ENCODE measurements around the gene SMARCC2.
A peak's percentile ranks its signal among the peaks of the same experiment; 100 is the strongest.
"Not testable (repeated sequence)": the region's sequence is repeated elsewhere in the genome, so short reads cannot be mapped to it uniquely, and the experiment has no call there.

SMARCC2 gene

DNA sequence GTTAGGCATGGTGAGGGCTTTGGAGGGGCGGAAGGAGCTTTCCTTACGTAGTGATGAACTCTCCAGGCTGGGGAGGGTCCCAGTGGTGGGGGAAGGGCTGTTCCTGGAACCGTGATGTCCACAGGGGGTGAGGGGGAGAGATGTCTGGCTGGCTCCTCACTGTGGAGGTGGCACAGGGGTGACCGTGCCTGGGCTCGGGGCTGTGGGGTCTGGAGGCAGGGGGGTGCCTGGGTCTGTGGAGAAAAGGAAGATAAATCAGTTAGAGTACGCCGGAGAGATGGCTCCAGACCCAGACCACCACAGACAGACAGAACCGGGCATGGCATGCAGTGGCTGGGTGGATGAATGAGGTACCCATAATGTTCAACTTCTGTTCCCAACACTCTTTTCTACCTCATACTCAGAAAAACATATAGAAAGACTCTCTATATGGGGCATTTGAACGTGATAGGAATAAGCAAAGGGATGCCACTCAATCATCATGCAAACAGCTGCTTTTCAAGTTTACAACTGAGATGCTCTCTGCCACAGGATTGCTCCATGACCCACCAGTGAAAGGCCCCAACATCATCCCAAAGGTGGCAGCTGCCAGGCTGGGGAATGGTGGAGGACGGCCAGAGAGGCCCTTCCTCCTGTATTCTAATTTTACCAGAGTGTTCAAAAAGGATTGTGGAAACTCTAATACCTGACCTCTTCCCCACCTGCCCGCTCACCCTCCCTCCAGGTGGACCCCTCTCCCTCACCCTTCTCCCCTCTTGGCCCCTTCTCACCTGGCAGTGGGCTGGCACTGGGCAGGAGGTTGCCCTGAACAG, 25.5 kb downstream of the SMARCC2 start:
- no peak for DNase-seq (ENCODE audit: low read depth in 2 of 2)

DNA sequence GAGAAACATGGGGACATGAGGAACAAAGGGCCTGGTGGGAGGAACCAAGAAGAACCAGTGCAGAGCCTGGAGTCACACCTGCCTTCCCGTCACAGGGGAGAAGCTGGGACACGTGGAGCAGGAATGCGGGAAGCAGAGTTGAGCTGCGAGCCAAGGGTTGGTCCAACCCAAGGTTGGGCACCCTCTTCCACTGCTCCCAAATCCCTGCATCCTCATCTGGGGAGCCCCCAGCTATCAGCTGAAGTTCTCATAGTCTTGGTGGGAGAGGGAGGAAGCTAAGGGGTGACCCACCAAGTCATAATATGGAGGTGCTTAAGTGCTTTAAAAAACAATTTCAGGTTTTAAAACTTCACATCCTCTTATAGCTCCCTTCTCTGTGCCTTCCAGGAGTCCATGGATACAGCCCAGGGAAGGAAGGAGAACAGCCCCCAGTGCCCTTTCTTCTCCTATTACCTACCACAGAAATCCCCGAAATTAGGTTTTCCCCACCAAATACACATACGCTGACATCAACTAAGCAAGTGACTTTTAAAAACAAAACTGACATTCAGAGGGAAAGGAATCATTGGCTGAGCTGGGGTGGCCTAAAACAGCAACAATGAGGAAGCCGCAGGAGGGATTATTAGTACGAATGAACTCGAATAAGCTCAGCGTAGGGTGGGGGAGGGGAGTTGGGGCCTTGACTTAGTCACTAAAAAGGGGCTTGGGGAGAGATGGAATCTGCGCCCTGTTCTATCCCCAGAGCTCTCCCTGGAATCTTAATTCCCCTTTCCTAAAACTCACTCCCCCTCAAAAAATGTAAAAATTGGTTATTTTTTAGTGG, 26.6 kb downstream of the SMARCC2 start:
- DNase-seq (ENCODE audit: low read depth in 2 of 2) = no peak

DNA sequence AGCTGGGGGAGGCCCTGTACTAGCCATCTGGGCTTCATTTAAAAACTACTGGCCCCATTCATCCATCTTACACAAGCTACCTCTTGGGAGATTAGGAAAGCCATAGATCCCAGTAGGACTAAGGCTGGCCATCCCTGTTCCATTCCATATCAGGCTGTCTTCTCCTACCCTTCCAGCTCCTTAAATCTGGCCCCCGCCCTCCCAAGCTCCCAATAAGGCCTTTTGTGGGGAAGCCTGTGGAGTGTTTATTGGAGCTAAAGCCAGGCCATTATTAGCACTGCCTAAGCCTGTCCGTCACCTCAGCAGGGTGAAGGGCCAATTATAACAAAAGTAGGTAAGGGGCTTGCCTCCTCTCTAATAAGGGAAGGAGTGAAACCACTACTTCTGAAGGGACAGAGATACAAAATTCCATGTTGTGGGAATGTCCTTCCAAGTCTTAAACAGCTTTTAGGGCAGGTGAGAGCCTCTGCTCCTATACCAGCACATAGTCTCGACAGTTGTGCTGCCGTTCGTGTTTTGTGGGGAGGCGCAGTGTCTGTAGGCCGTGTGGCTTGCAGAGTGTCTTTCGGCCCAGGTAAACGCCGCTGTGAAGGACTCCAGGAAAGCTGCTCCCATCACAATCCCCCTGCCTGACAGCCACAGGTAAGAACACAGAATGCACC, 27.5 kb downstream of the SMARCC2 start:
- no peak for DNase-seq (ENCODE audit: low read depth in 2 of 2)

DNA sequence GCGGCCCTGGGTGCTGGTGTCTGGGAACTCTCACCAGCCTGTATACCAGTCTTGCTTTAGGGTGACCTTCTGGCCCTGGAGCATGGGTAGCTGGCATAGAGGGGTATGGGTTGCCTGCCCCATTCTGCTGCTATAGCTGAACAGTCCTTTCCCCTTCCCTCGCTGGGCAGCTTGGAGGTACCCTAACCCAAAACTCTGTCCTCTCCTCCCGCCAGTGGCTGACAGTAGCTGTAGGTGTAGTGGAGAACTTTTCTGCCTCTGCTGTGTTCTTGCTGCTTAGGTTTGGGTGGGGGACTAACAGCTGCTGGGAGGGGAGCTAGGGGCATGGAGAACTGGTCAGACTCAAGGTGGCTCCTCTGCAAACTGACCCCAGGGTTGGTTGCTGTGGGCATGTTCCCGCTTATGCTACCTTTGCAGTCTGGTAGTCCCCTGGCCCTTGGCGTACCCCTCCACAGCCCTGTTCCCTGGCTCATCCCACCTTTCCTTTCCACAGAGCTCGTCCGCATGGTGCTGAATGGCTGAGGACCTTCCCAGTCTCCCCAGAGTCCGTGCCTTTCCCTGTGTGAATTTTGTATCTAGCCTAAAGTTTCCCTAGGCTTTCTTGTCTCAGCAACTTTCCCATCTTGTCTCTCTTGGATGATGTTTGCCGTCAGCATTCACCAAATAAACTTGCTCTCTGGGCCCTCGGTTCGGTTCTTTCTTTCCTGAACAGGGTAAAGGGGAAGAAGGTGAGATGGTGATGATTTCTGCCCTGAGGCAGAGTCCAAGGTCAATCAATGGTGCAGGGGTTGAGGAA, 28.2 kb downstream of the SMARCC2 start:
- DNase-seq (ENCODE audit: low read depth in 2 of 2) = no peak

DNA sequence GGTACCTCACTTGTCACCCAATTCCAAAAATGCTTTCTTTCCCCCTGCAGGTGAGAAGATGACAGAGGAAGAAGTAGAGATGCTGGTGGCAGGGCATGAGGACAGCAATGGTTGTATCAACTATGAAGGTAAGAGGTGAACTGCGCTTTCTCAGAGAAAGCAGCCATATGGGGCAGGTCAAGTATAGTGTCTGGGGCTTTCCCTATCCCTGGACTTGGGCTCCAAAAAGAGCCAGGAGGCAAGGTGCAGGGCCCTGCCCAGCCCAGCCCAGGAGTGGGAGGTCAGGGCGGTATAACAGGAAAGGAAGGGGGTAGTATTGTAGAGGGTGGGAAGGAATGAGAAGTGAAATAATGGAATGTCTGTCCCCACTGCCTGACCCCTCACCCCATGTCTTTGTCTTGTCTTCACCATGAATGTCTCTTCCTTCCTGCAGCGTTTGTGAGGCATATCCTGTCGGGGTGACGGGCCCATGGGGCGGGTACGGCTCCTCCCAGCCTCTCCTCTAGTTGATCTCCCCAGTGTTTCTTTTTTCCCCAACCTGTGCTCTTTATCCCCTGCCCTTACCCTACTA, 29.0 kb downstream of the SMARCC2 start:
- DNase-seq (ENCODE audit: low read depth in 2 of 2) = peak; percentile 27 to 36

DNA sequence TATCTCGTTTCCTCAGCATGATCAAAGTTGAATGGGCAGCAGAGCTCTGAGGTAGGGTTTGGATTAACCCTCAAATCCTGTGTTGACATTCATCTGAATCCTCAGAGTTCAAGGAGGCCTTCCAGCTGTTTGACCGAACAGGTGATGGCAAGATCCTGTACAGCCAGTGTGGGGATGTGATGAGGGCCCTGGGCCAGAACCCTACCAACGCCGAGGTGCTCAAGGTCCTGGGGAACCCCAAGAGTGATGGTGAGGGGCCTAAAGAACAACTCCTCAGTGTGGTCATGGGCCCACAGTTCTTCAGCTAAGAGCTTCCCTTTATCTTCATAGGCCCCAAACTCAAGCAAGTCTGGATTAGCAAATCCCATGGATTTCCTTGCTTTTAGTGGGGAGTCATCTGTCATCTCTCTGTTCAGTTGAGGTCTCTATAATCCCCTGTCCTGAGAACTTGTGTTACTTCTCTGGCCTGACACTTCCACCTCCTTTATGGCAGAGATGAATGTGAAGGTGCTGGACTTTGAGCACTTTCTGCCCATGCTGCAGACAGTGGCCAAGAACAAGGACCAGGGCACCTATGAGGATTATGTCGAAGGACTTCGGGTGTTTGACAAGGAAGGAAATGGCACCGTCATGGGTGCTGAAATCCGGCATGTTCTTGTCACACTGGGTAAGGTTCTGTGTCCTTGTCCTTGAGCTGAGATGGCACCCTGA, 29.6 kb downstream of the SMARCC2 start:
- DNase-seq (ENCODE audit: low read depth in 2 of 2) = no peak

DNA sequence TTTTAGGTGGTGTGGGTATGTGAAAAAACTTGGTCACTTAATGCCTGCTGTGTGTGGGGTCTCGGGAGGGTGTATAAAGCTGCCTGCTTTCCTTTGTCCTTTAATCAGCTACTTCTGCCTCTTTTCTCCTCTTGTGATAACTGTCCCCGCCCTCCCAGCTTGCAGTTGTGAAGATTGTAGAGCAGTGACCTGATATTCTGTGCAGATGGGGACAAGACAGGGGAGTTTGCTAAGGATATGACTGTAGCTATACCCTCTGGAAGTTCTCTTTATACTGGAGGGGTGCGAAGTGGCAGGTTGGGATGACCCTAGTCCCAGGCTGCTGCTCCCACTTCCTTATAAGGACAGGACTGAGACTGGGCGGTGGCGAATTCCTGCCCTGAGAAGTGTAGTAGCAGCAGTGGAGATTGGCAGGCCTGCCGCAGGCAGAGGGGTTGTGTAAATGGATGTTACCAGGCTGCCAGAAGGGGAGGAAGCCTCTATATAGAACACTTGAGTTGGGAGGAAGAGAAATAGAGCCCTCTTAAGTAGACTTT, 30.3 kb downstream of the SMARCC2 start:
- DNase-seq (ENCODE audit: low read depth in 2 of 2) = no peak

DNA sequence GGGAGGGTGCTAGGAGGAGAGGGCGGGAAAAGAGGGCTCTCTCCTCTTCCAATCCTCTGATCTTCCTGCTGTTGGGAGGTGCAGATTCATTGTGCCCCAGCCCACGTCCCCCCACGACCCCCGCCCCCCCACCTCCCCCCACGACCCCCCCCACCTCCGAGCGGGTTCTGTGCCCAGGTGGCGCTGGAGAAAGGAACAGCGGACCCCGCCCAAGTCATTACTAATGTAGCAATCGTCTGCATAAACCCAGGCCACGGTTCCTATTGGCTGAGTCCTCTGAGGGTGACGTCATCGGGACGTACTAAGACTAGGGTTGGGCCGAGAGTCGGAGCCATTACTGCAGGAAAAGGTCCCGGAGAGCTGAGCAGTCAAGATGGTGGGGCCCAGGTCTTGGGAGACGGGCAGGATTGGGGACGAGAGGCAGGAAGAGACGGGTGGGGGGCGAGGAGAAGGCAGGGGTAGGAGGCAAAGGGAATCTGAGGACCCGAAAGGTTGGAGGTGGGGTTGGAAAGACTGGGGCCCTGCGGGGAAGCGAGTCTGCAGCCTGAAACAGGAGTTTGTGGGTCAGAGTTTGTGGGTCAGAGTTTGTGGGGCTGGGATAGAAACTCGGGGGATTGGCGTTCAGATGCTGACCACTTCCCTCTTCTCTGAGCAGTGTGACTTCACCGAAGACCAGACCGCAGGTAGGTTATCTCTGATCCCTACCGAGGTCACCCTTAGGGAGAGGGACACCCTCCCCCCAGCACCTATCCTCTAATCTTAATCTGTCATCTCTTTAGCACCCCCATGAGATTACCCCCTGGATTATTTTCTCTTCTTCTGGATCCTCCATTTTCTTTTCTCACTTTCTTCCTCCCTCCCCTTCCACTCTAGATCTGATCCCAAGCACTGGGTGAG, 31.0 kb downstream of the SMARCC2 start, which contains the start of gene MYL6:
MYL6 (plus strand) TSS at position 331 of the 897 bp plus-strand sequence; CDS start at position 374, 43 bp downstream.
- peak; percentile 78 to 85 for DNase-seq (ENCODE audit: low read depth in 2 of 2)

DNA sequence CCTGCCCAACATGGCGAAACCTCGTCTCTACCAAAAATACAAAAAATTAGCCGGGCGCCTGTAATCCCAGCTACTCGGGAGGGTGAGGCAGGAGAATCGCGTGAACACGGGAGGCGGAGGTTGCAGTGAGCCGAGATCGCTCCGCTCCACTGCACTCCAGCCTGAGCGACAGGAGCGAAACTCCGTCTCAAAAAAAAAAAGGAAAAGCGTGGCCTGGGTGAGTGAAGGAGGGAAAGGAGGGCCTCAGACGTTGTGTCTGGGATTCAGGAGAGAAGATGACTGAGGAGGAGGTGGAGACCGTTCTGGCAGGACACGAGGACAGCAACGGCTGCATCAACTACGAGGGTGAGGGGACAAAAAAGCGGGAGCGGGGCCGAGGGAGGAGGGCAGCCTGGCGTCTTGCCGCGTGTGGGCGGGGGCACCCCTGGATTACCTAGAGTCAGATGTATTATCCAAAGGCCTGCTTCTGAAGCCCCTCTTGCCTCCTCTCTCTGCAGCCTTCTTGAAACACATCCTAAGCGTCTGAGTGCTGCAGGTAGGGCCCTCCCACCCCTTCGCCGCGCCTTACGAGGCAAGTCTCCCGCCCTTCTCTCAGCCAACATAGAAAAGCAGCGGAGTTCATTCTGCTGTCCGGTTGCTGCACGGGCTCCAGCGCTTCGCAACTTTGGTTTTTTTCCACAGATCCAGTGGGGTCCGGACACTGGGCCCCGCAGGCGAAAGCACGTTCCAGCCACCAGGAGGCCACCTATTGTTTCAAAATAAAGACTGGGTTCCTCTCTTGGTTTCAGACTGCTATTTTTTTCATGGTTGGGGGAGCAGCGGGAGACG, 31.9 kb downstream of the SMARCC2 start:
- DNase-seq (ENCODE audit: low read depth in 2 of 2) = peak; percentile 32 to 41

DNA sequence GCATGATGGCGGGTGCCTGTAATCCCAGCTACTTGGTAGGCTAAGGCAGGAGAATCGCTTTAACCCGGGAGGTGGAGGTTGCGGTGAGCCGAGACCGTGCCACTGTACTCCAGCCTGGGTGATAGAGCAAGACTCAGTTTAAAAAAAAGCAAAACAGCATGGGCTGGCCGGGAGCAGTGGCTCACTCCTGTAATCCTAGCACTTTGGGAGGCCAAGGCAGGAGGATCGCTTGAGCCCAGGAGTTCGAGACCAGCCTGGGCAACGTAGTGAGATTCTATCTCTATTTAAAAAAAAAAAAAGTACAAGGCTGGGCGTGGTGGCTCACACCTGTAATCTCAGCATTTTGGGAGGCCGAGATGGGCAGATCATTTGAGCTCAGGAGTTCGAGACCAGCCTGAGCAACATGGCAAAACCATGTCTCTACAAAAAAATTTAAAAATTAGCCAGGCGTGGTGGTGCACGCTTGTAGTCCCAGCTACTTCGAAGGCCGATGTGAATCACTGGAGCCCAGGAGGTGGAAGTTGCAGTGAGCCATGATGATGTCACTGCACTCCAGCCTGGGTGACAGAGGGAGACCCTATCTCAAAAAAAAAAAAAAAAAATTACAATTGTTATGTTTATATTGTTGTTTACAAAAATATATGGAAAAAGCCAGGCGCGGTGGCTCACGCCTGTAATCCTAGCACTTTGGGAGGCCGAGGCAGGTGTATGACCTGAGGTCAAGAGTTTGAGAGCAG, 32.7 kb downstream of the SMARCC2 start:
- not testable (repeated sequence) for DNase-seq (ENCODE audit: low read depth in 2 of 2)

DNA sequence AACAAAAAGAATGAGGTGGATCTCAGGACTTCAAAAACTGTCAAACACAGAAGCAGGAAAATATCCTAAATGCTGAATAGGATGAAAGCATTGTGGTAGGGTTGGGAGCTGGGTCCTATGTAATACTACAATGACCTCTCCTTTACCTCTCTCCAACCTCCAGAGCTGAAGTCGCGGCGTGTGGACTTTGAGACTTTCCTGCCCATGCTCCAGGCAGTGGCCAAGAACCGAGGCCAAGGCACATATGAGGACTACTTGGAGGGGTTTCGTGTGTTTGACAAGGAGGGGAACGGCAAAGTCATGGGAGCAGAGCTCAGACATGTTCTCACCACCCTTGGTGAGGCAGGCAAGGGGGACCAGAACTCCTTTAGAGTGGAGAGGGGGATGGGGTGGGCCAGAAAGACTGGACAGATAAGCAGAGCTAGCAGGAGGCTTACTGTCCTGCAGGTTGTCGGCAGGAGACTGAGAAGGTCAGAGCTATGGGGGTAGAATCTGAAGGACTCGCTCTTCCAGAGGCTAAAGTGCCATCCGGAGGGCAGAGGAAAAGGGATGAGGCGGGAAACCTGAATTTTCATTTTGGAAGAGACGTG, 33.9 kb downstream of the SMARCC2 start:
- no peak for DNase-seq (ENCODE audit: low read depth in 2 of 2)

DNA sequence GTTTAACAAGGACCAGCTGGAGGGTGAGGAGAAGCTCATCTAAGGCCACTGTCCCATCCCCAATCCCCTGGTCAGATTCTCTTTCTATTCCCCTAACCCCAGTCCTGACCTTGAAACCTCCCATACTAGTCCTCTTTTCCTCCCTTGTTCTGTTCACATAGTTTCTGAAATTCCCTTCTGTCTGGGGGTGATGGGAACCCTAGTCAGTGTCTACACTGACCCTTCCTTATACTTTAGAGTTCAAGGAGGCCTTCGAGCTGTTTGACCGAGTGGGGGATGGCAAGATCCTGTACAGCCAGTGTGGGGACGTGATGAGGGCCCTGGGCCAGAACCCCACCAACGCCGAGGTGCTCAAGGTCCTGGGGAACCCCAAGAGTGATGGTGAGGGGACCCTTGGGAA, 34.5 kb downstream of the SMARCC2 start:
- DNase-seq (ENCODE audit: low read depth in 2 of 2) = no peak

DNA sequence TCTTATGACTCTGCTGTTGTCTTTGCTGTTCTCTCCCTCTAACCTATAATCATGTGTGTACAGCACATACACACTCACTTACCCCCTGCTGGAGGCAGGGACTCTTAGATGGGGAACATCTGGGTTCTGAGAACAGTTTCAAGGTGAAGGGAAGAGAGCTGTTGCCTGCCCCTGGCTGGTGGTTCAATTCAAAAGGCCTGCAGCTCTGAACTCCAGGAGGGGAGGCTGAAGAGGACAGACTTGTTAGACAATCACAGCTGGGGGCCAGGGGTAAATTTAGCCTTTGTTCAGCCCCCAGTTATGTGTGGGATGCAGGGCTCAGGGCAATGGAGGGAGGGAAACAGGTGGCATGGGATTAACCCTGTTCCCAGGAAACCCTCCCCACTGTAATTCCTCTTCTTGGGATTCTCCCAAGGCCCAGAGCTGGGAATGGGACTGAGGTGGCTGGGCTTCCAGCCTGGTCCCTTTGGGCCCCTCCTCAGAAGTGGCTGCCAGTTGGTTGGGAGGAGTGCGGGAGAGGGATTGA, 35.0 kb downstream of the SMARCC2 start:
- DNase-seq (ENCODE audit: low read depth in 2 of 2) = no peak

DNA sequence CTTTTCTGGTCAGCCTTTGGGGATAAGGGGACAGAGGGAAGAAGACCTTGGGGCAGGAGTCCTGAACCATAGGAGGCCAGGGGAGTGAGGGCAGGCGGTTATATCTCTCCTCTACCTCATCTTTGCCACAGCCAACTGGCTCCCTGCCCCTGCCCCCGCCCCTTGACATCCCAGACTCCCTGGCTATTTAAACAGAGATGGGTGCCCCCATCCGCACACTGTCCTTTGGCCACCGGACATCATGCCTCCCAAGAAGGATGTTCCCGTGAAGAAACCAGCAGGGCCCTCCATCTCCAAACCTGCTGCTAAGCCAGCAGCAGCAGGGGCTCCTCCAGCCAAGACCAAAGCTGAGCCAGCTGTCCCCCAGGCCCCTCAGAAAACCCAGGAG, 35.6 kb downstream of the SMARCC2 start:
- no peak for DNase-seq (ENCODE audit: low read depth in 2 of 2)

DNA sequence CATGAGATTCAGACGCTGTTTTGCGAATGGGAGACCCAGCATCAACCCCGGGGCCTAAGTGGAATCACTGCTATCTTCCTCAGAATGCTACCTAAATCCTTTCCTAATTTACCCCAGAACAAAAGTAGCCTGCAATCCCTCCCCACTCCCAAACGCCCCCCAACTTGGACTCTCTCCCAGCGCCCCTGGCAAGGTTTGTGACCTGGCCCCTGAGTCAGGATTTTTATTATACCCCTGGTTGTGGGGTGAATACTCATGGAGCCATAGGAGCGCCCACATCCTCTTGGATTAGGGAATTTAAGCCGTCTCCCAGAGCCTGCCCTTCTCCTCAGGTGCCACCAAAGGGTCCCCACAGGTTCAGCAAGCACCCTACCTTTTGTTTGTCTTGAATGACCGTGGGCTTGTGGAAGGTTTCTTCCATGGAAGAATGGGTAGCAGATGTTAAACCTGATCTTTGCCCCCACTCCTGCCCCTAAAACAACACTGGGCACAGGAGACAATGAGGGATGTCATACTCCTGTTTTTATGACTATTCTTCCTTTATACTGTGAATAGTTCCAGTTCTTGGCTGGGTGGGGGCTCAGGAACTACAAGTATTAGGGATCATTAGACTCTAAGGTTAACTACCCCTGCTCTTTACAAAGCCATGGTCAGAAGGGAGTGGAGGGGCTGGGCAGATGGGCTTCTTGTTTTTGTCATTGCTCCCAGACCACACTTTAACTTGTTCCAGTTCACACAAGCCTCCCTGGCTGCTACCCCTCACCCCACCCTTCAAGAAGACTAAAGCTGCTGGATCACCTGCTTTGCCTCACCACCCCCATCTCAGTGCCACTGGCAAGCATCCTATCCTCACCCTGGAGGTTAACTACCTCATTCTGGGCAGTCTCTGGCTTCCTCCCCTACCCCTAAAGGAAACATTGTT, 36.3 kb downstream of the SMARCC2 start:
- no peak for DNase-seq (ENCODE audit: low read depth in 2 of 2)
